AG08395 (cell line): ENCODE measurements around the gene CFAP57.
A peak's percentile ranks its signal among the peaks of the same experiment; 100 is the strongest.

Source experiments
- DNase-seq: peaks from one replicate; pipeline ENCODE4 v3.0.0; 2012; ENCODE audit warnings: mixed read lengths, low spot score

CFAP57 gene

DNA sequence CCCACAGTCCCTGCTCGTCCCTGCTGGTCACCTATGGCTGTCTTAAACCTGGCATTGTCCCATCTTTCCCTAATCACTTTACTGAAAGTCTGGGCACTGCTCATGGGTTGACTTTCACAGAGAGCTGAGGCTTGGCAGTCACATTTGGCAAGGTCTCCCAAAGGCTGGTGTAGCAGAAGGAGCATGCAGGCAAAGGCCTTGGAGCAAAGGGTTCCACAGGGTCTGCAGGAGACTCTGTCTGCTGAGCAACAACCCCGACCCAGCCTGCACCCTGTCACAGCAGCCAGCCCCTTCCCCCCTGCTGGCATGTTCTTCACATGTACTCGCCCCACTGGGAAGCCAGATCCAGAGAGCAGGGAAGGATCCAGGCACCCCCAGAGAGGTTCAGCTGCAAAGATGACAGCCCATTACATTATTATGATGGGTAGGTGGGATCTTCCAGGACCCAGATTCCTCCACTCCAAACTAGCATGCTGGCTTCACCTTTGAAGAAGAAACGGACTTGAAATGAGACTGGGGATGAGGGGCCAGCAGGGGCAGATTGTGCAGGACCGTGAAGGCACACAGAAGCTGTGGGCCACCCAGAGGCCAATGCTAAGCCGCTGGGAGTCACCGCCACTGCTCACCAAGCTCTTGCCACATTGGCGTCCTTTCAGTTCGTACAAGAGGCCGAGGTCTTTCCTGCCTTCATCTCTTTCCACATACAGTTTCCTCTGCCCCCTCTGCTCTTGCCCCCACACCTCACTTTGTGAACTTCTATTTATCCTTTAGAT is 83.5 kb downstream of the CFAP57 start:
- no peak for DNase-seq

DNA sequence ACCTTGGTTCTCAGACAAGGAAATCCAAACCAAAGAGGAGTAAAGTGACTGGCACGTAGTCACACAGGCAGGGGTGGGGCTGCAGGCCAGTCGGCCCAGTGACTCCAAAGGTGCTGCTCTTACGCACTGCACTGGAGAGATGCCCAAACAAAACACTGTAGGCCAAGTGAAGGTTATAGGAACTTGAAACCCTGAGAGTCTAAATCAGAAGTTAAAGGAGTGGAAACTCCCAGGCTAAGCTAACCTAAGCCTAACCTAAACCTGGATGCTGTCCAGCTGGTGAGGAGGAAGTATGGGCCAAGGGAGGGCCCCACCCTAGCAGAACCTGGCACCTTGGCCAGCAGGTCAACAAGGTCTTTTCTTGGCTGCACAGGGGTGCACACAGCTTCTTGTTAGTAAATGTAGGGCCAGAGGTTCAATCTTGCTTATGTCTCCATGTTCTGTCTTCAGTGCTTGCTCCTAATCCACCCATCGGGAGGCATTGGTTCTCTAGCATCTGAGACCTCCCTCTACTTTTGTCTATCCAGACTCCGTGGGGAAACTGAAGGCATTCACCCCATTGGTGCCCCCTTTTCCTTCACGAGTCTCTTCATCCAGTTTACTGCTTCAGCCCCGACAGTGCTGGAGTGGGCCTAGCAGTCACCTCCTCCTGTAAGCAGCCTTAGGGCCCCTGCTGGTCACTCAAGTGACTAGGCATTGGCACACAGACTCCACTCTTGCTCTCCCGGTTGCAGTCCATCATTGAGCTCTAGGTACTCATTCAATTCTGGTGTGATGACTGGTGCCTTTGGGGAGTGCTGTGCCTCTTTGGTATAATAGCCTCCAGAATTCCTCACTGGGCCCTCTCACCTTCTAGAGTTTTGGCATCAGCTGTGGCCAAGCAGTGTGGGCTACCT is 84.8 kb downstream of the CFAP57 start:
- DNase-seq: no peak

DNA sequence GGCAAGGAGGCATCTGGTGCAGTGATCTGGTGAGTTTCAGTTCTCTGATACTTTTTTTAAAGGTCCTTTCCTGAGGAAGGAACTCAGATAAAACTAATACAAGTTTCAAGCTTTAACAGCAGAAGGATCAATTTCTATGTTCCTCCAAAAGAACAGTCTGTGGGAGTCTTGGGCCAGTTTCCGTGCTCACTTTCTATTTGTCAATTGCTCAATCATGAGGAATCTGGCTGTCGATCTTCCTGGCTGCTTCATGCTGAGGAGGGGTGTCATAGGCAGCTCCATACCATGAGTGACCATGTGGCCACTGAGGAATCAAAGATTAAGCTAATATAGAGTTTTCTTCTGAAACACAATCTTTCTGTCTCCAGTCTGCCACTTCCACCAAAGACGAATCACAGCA is 86.2 kb downstream of the CFAP57 start:
- no peak for DNase-seq

DNA sequence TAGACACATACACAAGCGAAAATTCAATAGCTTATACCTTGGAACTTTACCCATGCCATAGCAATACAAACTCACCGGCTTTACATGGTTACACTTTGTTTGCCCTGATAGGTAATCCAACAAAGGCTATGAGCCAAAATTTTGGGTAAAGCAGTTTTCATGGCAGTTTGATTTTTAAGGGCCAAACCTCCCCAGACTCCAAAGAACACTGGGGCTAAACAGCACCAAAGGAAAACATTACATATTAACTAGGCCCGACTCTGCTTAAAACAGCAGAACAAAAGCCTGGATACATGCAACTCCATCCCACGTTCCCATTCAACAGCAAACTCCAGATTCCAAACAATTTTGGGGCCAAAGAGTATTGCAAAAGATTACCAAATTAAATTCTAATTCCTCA is 93.3 kb downstream of the CFAP57 start:
- DNase-seq: no peak

DNA sequence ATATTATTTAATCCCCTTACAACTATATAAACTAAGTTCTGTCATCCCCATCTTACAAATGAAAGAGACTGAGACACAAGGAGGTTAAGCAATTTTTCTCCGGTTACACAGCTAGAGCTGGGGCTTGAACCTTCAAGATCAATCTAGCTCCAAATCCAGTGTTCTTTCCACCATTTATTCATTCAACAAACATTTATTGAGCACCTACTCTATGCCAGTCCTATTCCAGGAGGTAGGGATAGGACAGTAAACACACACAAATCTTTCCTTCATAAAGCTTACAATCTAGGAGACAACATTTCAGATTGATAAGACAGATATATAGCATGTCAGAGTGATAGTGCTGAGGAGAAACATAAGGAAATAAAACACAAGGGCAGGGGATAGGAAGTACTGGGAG is 94.8 kb downstream of the CFAP57 start:
- DNase-seq: no peak

DNA sequence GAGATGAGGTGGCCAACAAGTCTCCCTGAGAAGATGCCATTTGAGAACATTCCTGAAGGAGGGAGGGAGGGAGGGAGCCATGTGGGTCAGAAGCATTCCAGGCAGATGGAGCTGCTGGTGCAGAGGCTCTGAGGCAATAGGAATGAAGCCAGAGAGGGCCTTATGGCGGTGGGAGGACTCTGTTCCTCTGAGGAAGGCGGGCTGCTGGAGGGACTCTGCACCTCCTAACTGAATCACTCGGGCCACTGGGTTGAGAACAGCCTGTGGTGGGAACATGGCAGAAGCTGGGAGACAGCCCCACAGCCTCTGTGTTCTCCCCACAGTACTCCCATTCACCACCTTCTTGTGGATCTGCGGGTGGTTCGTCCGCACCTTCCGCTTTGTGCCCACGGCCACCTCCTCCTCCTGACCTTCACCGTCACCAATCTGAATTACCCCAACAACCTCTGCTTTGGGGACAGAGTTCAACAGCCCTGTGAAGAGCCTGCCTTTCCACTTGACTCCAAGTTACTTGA is 95.2 kb downstream of the CFAP57 start:
- peak; percentile 86 for DNase-seq

DNA sequence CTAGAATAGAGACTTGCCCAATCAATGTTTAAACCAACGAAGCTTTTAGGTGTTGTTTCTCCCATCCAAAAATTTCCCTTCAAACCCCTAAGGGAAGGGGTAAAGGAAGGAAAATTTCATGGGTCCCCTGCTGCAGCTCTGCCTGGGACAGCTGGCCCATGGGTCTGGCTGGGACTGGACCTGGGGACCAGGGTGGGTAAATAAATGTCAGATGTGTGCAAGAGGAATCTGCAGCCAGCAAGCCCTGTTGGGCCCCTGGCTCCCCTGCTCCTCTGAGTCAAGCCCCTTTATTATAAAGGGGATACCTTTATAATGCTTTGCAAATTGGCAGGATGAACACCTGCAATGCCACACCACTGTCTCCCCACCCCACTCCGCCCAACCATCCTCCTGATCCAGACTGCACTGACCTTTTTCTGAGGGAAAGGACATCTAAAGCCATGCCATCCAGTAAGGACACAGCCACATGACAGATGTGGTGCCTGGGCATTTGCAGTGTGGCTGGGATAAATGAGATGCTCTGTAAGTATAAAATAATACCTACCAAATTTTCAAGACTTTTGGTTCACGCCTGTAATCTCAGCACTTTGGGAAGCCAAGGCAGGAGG is 95.8 kb downstream of the CFAP57 start:
- DNase-seq: no peak

DNA sequence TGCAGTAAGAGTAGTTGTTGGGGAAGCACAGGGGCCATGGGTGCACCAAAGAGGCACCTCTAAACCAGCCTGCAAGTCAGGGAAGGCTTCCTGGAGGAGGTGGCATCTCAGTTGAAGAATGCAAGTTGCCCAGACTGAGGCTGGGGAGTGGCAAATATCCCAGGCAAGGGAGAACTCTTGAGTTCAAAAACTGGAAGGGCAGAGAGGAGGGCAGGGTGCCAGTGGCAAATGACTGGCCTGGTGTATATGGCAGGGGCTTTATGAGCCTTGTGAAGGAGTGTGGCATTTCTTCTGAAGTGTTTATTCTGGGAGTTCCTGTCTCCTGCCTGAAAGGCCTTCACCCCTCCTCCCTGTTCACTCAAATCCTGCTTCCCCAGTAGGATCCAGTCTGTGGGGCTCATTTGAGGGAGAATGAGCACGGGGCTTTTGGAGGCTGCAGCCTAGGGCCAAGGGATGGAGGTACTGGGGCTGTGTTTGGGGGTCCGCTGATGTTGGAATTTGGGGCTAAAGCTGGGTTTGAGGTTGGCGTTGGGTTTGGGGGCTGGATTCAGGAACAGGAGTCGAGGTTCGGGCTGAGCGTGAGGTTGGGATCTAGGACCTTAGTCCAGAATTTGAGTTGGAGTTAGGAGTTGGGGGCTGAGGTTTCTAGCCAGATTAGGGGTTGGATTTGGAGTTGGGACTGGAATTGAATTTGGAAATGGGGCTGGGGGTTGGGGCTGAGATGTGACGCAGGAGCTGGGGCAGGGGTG is 97.7 kb downstream of the CFAP57 start, which contains the start of gene TMEM125:
Gene TMEM125, plus strand, starts transcription at position 357 of the 749 bp plus-strand sequence. CDS start 2,740 bp downstream, outside the sequence.
- no peak for DNase-seq

DNA sequence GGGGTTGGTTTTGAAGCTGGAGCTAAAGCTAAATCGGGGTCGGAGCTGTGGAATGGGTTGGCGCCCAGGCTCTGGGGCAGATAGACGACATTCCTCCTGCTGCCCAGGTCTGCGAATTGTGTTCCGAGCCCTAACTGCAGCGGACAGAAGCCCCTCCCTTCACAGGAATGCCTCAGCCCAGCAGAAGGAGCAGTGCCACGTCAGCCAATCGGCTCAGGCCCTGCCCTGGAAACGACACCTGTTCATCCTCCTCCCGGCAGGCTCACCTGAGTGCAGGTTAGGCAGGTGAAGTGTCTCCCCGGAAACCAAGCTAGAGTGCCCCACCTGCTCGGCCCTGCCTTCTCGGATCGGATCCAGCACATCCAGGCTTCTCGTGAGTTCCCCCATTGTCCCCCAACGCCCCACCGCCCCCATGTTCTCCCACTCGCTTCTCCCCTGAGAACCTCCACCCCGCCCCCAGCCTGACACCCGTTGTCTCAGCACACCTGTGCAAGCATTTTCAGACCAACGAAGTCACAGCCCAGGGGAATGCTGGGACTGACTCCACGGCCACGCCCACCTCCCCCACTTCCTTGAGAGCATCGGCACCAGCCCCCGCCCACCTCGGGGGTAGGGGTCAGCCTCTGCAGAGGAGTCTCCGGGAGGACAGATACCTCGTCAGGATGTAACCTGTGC is 98.4 kb downstream of the CFAP57 start:
- DNase-seq: no peak

DNA sequence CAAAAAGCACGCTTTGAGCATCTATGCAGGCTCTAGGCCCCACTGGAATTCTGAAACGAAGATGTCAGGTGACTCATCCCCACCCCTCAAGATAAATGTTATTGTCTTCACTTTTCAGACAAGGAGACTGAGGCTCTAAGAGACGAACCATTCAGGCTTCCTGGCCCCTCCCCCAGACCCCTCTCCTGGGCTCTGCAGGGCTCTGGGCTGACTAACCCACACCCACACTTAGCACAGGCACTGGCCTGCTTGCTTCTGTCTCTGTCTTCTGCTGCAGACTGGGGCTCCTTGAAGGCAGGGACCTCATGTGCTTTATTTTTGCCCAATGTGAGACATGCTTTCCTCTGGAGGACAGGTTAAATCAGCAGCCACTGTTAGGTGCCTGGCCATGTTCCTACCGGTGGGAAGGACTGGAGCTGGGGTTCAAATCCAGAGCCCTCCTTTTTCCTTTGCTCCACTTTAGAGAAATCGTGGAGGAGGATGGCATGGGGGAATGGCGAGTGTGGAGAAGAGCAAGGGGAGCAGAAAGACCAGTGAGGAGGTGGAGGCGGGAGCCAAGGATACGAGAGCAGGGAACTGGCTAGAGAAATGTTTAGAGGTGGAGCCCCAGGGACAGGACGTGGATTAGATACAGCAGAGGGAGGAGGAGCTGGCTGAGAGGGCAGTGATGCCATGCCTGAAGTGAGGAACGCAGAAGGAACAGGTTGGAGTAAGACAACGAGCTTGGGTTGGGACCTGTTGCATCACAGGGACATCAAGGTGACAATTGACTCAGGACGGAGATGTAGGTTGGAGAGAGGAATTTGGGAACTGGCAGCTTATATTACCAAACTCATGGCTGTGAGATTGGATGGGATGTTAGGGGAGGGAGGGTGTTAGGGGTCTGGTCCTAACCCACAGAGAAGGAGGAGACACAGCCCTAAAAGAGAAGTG is 99.3 kb downstream of the CFAP57 start:
- no peak for DNase-seq

DNA sequence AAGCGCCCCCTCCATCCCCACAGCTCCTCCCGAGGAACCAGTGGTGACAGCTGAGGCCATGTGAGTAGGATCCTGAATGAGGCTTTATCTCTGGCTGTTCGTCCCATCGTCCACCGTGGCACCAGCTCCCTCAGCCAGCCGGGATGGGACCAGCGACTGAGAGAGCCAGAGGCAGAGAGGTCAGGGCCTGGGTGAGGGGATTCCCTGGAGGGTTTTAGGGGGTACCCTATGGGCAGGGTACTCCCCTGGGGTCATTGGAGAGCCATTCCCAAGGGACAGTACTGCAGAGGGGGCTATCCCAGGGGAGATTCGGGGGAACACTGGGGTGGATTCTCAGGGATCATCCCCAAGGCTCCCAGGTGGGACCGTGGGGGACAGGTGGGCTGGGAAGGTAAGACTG is 100.0 kb downstream of the CFAP57 start:
- DNase-seq: no peak

DNA sequence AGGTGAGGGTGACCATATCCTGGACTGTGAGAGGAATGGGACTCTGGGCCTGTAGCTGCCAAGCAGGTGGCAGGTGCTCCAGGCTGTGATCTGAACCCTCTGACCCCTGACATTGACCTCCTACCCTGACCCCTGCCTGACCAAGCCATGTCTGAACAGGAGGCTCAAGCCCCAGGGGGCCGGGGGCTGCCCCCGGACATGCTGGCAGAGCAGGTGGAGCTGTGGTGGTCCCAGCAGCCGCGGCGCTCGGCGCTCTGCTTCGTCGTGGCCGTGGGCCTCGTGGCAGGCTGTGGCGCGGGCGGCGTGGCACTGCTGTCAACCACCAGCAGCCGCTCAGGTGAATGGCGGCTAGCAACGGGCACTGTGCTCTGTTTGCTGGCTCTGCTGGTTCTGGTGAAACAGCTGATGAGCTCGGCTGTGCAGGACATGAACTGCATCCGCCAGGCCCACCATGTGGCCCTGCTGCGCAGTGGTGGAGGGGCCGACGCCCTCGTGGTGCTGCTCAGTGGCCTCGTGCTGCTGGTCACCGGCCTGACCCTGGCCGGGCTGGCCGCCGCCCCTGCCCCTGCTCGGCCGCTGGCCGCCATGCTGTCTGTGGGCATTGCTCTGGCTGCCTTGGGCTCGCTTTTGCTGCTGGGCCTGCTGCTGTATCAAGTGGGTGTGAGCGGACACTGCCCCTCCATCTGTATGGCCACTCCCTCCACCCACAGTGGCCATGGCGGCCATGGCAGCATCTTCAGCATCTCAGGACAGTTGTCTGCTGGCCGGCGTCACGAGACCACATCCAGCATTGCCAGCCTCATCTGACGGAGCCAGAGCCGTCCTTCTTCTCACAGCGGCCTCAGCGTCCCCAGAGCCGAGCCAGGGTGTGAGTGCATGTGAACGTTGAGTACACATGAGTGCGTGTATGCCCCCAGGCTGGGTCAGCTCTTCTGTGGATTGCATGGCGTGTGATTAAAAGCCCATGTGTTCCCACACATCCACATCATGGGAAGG is 100.7 kb downstream of the CFAP57 start:
- DNase-seq: no peak

DNA sequence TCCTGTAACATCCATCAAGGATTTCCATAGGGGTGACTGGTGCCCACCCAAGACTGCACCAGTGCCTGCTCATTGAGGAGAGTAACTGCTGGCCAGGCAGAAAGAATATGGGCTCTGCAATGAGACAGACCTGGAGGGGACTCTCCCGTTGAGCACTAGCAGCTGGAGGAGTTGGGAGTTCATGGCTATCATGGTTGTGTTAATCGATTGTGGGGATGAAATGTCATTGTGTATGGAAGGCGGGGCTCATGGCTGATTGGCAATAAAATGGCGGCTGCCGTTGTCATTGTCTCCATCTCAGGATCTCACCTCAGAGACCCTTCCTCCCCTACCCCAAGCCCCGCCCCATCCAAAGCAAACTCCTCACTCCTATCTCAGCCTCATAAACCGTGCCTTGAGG is 101.6 kb downstream of the CFAP57 start:
- no peak for DNase-seq

DNA sequence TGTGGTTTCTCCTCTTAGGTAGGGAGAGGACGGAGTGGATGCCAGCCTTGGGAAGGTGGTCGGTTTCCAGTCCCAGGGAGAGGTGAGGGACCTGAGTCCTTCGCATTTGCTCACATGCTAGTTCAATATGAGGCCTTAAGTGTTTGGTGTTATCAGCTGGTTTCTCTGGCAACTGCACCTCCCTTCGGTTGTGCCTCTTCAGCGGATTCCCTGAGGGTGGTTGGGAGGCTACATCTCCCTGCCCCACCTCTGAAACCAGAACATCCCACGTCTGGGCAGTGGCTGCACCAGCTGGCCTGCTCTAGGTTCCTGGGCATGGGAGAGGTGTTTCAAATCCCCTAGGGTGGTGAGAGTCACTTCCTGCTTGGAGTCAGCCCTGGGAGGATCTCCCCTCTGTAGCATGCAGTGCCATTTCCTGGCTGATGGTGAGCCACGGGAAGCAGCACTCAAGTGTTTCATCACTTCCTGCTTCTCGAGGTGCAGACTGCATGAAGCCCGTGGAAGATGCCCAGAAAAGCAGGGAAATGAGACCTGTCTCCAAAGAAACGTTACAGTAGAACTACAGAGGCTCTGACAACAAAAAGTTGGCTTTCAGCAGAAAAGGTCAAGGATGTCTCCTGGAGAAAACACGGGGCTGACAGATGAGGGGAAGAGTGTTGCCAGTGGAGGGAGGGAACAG is 102.1 kb downstream of the CFAP57 start:
- DNase-seq: peak; percentile 35

DNA sequence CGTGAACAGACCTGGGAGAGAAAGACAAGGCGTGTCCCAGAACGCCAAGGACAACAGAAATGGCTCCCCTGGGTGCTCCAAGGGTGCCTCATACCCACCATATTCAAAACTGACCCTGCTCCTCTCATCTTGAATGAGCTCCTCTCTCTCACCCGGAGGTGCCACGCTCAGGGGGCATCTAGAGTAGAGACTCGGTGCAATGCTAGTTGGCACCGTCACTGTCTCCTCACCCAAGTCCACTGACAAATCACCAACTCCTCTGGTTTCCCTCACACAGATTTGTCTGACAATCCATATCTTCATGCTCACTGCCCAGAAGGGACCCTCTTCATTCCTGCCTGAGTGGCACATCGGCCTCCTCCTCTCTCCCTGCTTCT is 102.7 kb downstream of the CFAP57 start:
- no peak for DNase-seq

DNA sequence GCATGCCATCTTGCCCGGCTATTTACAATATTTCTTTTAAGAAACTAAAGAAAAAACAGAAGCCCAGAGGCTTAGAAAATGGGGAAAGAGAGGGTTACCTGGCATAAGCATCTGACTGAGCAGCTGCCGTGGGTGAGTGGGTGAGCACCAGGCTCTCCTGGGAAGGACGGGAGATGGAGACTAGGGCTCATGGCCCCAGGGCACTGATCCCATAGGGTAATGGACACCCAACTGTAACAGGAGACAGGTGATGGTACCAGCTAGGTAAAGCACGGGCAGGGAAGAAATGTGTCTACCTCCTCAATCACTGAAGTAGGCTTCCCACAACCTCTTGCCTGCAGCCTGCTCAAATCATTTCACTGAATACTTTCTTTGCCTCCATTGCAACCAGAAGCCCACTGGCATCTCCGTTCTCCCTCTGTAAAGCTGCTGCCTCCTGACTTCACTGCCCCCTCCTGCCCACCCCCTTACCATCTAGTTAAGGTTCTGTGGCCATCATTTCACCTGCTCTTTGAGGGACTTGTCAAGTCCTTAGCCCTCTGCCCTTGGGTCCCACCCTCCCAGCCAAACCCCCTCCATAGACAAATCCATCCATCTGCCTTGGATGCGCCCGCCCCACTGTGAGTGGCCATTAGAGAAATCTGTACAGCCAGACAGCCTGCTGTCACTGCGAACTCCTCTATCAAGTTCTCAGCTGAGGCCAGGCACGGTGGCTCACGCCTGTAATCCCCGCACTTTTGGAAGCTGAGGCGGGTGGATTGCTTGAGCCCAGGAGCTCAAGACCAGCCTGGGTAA is 103.9 kb downstream of the CFAP57 start:
- DNase-seq: no peak

DNA sequence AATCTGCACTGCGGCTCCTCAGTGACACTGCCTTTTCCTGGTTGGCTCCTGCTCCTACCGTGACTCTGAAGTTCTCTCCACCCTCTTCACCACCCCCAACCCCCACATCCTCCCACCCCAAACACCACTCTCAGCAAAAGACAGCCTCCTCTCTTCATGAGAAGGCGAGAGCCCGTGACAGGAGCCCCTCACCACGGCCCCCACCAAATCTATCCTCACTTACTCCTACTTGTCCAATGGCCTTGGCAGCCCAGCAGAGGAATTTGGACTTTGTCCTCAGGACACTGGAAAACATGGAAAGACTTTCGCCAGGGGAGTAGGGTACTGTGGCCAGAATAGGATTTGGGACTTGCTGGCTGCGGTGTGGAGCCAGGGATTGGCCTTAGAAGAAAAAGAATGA is 104.5 kb downstream of the CFAP57 start:
- DNase-seq: no peak
